ENCODE measurements around the gene ATP5PD.

ATP5PD gene

DNA sequence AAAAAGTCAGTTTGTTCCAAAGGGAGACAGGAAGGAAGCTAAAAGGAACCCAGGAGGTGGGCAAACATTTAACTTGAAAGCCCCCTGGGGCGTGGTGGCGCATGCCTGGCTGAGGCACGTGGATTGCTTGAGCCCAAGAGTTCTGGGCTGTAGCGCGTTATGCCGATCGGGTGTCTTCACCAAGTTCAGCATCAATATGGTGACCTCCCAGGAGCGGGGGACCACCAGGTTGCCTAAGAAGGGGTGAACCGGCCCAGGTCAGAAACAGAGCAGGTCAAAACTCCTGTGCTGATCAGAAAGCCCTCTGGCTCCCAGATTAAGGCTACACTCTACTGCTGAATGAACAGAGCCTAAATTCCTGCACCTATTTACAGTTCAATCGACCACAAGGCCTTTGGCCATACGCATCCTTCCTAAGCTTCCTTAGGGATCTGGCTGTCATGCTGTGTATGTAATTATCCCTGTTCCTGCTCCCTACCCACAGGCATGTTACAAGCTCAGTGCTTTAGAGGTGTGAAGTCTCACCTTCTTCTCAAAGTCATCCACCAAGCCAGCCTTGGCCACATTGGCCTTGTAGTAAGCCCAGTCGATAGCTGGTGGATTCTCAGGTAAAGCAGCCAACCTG lies 5.0 kb downstream of the ATP5PD start:
- no peak overlapping the region for H3K4me3 ChIP-seq (replicated peaks; ENCODE audit: insufficient read depth, low read length)
- H3K27ac ChIP-seq (replicated peaks): no peak overlapping the region
- no peak for TF ChIP-seq SPI1 (IDR thresholded peaks at IDR 0.05; ENCODE audit: borderline replicate concordance, low read depth)
- no peak for TF ChIP-seq POLR2AphosphoS5 (IDR thresholded peaks at IDR 0.05; ENCODE audit: low read depth)
- TF ChIP-seq, protein P1, sequence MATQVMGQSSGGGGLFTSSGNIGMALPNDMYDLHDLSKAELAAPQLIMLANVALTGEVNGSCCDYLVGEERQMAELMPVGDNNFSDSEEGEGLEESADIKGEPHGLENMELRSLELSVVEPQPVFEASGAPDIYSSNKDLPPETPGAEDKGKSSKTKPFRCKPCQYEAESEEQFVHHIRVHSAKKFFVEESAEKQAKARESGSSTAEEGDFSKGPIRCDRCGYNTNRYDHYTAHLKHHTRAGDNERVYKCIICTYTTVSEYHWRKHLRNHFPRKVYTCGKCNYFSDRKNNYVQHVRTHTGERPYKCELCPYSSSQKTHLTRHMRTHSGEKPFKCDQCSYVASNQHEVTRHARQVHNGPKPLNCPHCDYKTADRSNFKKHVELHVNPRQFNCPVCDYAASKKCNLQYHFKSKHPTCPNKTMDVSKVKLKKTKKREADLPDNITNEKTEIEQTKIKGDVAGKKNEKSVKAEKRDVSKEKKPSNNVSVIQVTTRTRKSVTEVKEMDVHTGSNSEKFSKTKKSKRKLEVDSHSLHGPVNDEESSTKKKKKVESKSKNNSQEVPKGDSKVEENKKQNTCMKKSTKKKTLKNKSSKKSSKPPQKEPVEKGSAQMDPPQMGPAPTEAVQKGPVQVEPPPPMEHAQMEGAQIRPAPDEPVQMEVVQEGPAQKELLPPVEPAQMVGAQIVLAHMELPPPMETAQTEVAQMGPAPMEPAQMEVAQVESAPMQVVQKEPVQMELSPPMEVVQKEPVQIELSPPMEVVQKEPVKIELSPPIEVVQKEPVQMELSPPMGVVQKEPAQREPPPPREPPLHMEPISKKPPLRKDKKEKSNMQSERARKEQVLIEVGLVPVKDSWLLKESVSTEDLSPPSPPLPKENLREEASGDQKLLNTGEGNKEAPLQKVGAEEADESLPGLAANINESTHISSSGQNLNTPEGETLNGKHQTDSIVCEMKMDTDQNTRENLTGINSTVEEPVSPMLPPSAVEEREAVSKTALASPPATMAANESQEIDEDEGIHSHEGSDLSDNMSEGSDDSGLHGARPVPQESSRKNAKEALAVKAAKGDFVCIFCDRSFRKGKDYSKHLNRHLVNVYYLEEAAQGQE (IDR thresholded peaks at IDR 0.05; ENCODE audit: insufficient replicate concordance, low read depth): no peak
- TF ChIP-seq, protein P2, sequence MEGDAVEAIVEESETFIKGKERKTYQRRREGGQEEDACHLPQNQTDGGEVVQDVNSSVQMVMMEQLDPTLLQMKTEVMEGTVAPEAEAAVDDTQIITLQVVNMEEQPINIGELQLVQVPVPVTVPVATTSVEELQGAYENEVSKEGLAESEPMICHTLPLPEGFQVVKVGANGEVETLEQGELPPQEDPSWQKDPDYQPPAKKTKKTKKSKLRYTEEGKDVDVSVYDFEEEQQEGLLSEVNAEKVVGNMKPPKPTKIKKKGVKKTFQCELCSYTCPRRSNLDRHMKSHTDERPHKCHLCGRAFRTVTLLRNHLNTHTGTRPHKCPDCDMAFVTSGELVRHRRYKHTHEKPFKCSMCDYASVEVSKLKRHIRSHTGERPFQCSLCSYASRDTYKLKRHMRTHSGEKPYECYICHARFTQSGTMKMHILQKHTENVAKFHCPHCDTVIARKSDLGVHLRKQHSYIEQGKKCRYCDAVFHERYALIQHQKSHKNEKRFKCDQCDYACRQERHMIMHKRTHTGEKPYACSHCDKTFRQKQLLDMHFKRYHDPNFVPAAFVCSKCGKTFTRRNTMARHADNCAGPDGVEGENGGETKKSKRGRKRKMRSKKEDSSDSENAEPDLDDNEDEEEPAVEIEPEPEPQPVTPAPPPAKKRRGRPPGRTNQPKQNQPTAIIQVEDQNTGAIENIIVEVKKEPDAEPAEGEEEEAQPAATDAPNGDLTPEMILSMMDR (IDR thresholded peaks at IDR 0.05; ENCODE audit: insufficient read depth, low read length): no peak
- no peak for TF ChIP-seq GABPA (IDR thresholded peaks at IDR 0.05; ENCODE audit: low read depth)
- DNase-seq (ENCODE audit: low read depth in 1 of 2, low spot score in 1 of 2): no peak
- H3K27me3 ChIP-seq (ENCODE audit: insufficient read depth, poor library complexity, severe bottlenecking): no peaks in the 10 kb centered on the region

DNA sequence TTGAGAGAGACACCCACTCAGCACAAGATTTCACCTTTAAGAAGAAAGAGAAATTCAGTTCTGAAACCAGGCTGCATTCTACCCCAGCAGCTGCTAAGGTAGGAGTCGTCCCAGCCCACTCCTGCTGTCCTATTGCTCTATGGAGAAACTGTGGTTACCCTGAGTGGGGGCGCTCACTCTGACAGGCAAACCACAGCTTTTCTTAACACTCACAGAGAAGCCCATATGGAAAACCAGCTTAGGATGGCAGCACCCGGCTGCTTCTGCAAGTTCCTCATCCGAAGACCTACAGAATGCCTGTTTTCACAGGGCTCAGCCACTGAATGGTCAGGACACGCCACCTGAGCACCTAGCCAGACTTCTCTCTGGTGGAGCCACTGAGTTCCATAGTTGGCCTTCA lies 7.5 kb downstream of the ATP5PD start:
- Histone ChIP-seq H3K27me3 (ENCODE audit: insufficient read depth, poor library complexity, severe bottlenecking) (no peaks in the 10 kb centered on the region), H3K27ac (replicated peaks) (peak overlapping the region; percentile 35), H3K4me3 (replicated peaks; ENCODE audit: insufficient read depth, low read length) (no peak overlapping the region)
- TF ChIP-seq, protein P1 (IDR thresholded peaks at IDR 0.05; ENCODE audit: insufficient replicate concordance, low read depth): no peak
- no peak for TF ChIP-seq GABPA (IDR thresholded peaks at IDR 0.05; ENCODE audit: low read depth)
- TF ChIP-seq, protein P2 (IDR thresholded peaks at IDR 0.05; ENCODE audit: insufficient read depth, low read length): no peak
- peak; percentile 78 for TF ChIP-seq POLR2AphosphoS5 (IDR thresholded peaks at IDR 0.05; ENCODE audit: low read depth)
- peak; percentile 38; the same call in 1 of the 2 replicates for TF ChIP-seq SPI1 (IDR thresholded peaks at IDR 0.05; ENCODE audit: borderline replicate concordance, low read depth)
- peak in 1 of 2 experiments; percentile 92 for DNase-seq (ENCODE audit: low read depth in 1 of 2, low spot score in 1 of 2)

DNA sequence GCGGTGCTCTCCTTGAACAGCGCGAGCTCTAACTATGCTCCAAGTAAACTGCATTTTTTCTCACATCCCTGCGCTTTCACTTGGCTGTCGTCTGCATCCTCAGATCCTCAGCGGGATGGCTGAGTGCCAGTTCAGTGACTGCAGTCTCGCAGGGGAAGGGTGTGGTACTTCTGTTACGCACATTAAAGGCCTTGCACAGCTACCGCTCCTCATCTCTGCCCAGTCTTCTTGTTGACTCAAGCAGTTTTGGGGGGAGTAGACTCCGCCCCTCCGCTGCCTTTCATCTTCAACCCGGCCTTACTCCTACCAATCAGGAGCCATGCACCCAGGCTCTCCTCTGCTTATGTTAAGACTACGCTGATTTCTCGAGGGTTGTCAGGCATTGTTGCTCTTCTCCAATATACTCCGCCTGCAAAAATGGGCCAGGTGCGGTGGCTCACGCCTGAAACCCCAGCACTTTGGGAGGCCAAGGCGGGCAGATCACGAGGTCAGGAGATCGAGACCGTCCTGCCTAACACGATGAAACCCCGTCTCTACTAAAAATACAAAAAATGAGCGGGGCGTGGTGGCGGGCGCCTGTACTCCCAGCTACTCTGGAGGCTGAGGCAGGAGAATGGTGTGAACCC lies 10.0 kb downstream of the ATP5PD start:
- Histone ChIP-seq H3K4me3 (replicated peaks; ENCODE audit: insufficient read depth, low read length) (no peak overlapping the region), H3K27me3 (ENCODE audit: insufficient read depth, poor library complexity, severe bottlenecking) (no peaks in the 10 kb centered on the region), H3K27ac (replicated peaks) (no peak overlapping the region)
- TF ChIP-seq, protein P2 (IDR thresholded peaks at IDR 0.05; ENCODE audit: insufficient read depth, low read length): no peak
- TF ChIP-seq GABPA (IDR thresholded peaks at IDR 0.05; ENCODE audit: low read depth): no peak
- TF ChIP-seq, protein P1 (IDR thresholded peaks at IDR 0.05; ENCODE audit: insufficient replicate concordance, low read depth): no peak
- TF ChIP-seq SPI1 (IDR thresholded peaks at IDR 0.05; ENCODE audit: borderline replicate concordance, low read depth): no peak
- TF ChIP-seq POLR2AphosphoS5 (IDR thresholded peaks at IDR 0.05; ENCODE audit: low read depth): no peak
- no peak for DNase-seq (ENCODE audit: low read depth in 1 of 2, low spot score in 1 of 2)

All from HL-60 (cell line).